Measurements from ENCODE around the gene CPOX.

GRCh38 chr3:98529856-98530459, 63.5 kb downstream of the CPOX start:
- TF ChIP-seq CTCF (IDR thresholded peaks at IDR 0.05; ENCODE audit: insufficient read depth, low read length, poor library complexity, severe bottlenecking) (no peak), EZH2phosphoT487 (conservative IDR thresholded peaks at IDR 0.05; ENCODE audit: low read length) (no peak)
